Left ventricle myocardium inferior (tissue), 1 donor: Measurements from ENCODE around the gene SEPTIN12. TPM values are rescaled to one million over a fixed set of nuclear protein-coding genes. Genes with fewer than 3 reads are reported as not detected.

Experiments
- DNase-seq: peaks from one replicate; pipeline ENCODE4 v3.0.0-alpha.2; 2020
- H3K27ac ChIP-seq: fragments of 200-600 bp; replicated peaks from 2 replicates; pipeline ENCODE4 v1.8.0; 2021
- H3K27me3 ChIP-seq: fragments of 200-600 bp; 2 replicates; pipeline ENCODE4 v1.8.0; 2021; ENCODE audit warnings: low read depth
- H3K36me3 ChIP-seq: fragments of 200-600 bp; 2 replicates; pipeline ENCODE4 v1.8.0; 2021
- H3K4me1 ChIP-seq: fragments of 200-600 bp; 2 replicates; pipeline ENCODE4 v1.8.0; 2021
- H3K4me3 ChIP-seq: fragments of 200-600 bp; 2 replicates; pipeline ENCODE4 v1.8.0; 2021; ENCODE audit warnings: mild to moderate bottlenecking, moderate library complexity
- H3K9me3 ChIP-seq: fragments of 200-600 bp; replicated peaks from 2 replicates; pipeline ENCODE4 v1.8.0; 2021
- CTCF ChIP-seq: fragments of 200-600 bp; IDR thresholded peaks from 2 replicates; pipeline ENCODE4 v1.8.0; 2021; ENCODE audit warnings: antibody characterized with exemption, mild to moderate bottlenecking, borderline replicate concordance
- intact Hi-C: fragments of 100-400 bp; cut with micrococcal nuclease; formaldehyde crosslinking; loops from one replicate; pipeline ENCODE4 v1.11.0; 2022
- total RNA-seq: library from RNA; stranded (reverse); fragmentation: NEBNext Ultra II Directional; extraction: Animal tissue kit (Norgen Biotek cat#: 25700); gene quantifications from one replicate; pipeline ENCODE4 v1.2.1, GENCODE V29; 2021
- donor health status: DM: no; HTN: yes; CAD: no; lungs with severe emphysema.

SEPTIN12 gene
- total RNA-seq, 1 donor from 2014 or later, result not detected

- no peak for TF ChIP-seq CTCF
- Histone ChIP-seq H3K36me3 (no peaks in the 10 kb centered on the region), H3K27me3 (no peaks in the 10 kb centered on the region), H3K27ac (no peak overlapping the region), H3K4me3 (no peak overlapping the region), H3K9me3 (no peaks in the 10 kb centered on the region), H3K4me1 (no peaks in the 10 kb centered on the region)
- DNase-seq, result no peak
- intact Hi-C loops, result no loop called here
Measured at GRCh38 chr16:4780235-4780634, 7.9 kb downstream of the SEPTIN12 start.

- Histone ChIP-seq H3K27me3 (no peaks in the 10 kb centered on the region), H3K4me1 (no peaks in the 10 kb centered on the region), H3K36me3 (no peaks in the 10 kb centered on the region), H3K9me3 (no peaks in the 10 kb centered on the region), H3K27ac (no peak overlapping the region), H3K4me3 (no peak overlapping the region)
- no peak for TF ChIP-seq CTCF
- intact Hi-C loops, result no loop called here
- DNase-seq, result no peak
Measured at GRCh38 chr16:4778050-4778392, 10.1 kb downstream of the SEPTIN12 start.

- Histone ChIP-seq H3K4me3 (no peak overlapping the region), H3K27me3 (no peaks in the 10 kb centered on the region), H3K36me3 (no peaks in the 10 kb centered on the region), H3K27ac (no peak overlapping the region), H3K4me1 (no peaks in the 10 kb centered on the region), H3K9me3 (no peaks in the 10 kb centered on the region)
- no peak for DNase-seq
- intact Hi-C loops, result no loop called here
- no peak for TF ChIP-seq CTCF
Measured at GRCh38 chr16:4777339-4778049, 10.7 kb downstream of the SEPTIN12 start.

- intact Hi-C loops, result no loop called here
- no peaks in the 10 kb centered on the region for H3K4me1 ChIP-seq
- no peak for TF ChIP-seq CTCF
- DNase-seq, result no peak
- no peaks in the 10 kb centered on the region for H3K27me3 ChIP-seq
- no peak overlapping the region for H3K27ac ChIP-seq
- no peak overlapping the region for H3K4me3 ChIP-seq
- no peaks in the 10 kb centered on the region for H3K36me3 ChIP-seq
- no peaks in the 10 kb centered on the region for H3K9me3 ChIP-seq
Measured at GRCh38 chr16:4776141-4776705, 11.9 kb downstream of the SEPTIN12 start.

GRCh38 chr16:4775005-4775404, 13.1 kb downstream of the SEPTIN12 start:
- intact Hi-C loops, result no loop called here
- Histone ChIP-seq H3K27ac (no peak overlapping the region), H3K27me3 (no peaks in the 10 kb centered on the region), H3K4me3 (no peak overlapping the region), H3K36me3 (no peaks in the 10 kb centered on the region), H3K4me1 (no peaks in the 10 kb centered on the region), H3K9me3 (no peaks in the 10 kb centered on the region)
- DNase-seq, result no peak
- no peak for TF ChIP-seq CTCF
